Measurements from ENCODE around the gene CFAP251. TPM values are rescaled to one million over a fixed set of nuclear protein-coding genes. Genes with fewer than 3 reads are reported as not detected.

Gene CFAP251
- total and polyA plus RNA-seq, 4 donors, result 4.4 to 12.2 (median 8.2) TPM

GRCh38 chr12:122022393-122023338 is 104.3 kb downstream of the CFAP251 start:
- Histone ChIP-seq H3K9me3 (ENCODE audit: control insufficient read depth, insufficient read depth, low read length) (no peaks in the 10 kb centered on the region), H3K36me3 (ENCODE audit: control insufficient read depth, insufficient read depth, low read length) (no peaks in the 10 kb centered on the region), H3K4me1 (ENCODE audit: control insufficient read depth, insufficient read depth, low read length) (peaks cover 44% of the 10 kb centered on the region), H3K27ac (ENCODE audit: low read depth, low read length) (peak overlapping the region; percentile 94), H3K4me3 (ENCODE audit: low read depth, low read length) (peak overlapping the region; percentile 67), H3K27me3 (ENCODE audit: control insufficient read depth, insufficient read depth, low read length) (no peaks in the 10 kb centered on the region)
- WGBS (ENCODE audit: insufficient coverage), result under 1% methylated on average over 116 of the region's 124 CpGs
- peak in 2 of 6 donors; percentile 61 to 66 for DNase-seq (ENCODE audit: low read depth in 4 of 6, low spot score in 6 of 6)

- peak overlapping the region; percentile 67 for H3K4me3 ChIP-seq (ENCODE audit: low read depth, low read length)
- H3K27ac ChIP-seq (ENCODE audit: low read depth, low read length), result peak overlapping the region; percentile 94
- H3K4me1 ChIP-seq (ENCODE audit: control insufficient read depth, insufficient read depth, low read length), result peaks cover 52% of the 10 kb centered on the region
- no peaks in the 10 kb centered on the region for H3K9me3 ChIP-seq (ENCODE audit: control insufficient read depth, insufficient read depth, low read length)
- H3K36me3 ChIP-seq (ENCODE audit: control insufficient read depth, insufficient read depth, low read length), result no peaks in the 10 kb centered on the region
- no peaks in the 10 kb centered on the region for H3K27me3 ChIP-seq (ENCODE audit: control insufficient read depth, insufficient read depth, low read length)
- DNase-seq (ENCODE audit: low read depth in 4 of 6, low spot score in 6 of 6), result peak in 5 of 6 donors; percentile 68 to 91 (median 77)
- under 1% methylated on average over 43 of the region's 43 CpGs for whole genome bisulfite sequencing (ENCODE audit: insufficient coverage)
Observed at GRCh38 chr12:122023339-122024131, 105.1 kb downstream of the CFAP251 start.

GRCh38 chr12:122024132-122024785 is 105.9 kb downstream of the CFAP251 start:
- peak overlapping the region; percentile 94 for H3K27ac ChIP-seq (ENCODE audit: low read depth, low read length)
- no peaks in the 10 kb centered on the region for H3K27me3 ChIP-seq (ENCODE audit: control insufficient read depth, insufficient read depth, low read length)
- H3K36me3 ChIP-seq (ENCODE audit: control insufficient read depth, insufficient read depth, low read length), result peaks cover under 1% of the 10 kb centered on the region
- H3K4me3 ChIP-seq (ENCODE audit: low read depth, low read length), result peak overlapping the region; percentile 67
- WGBS (ENCODE audit: insufficient coverage), result 30% methylated on average over 7 of the region's 16 CpGs
- H3K4me1 ChIP-seq (ENCODE audit: control insufficient read depth, insufficient read depth, low read length), result peaks cover 59% of the 10 kb centered on the region
- no peak for DNase-seq (ENCODE audit: low read depth in 4 of 6, low spot score in 6 of 6)
- no peaks in the 10 kb centered on the region for H3K9me3 ChIP-seq (ENCODE audit: control insufficient read depth, insufficient read depth, low read length)

GRCh38 chr12:122026706-122027333 is 108.4 kb downstream of the CFAP251 start:
- Histone ChIP-seq H3K36me3 (ENCODE audit: control insufficient read depth, insufficient read depth, low read length) (peaks cover 19% of the 10 kb centered on the region), H3K27me3 (ENCODE audit: control insufficient read depth, insufficient read depth, low read length) (no peaks in the 10 kb centered on the region), H3K4me3 (ENCODE audit: low read depth, low read length) (no peak overlapping the region), H3K9me3 (ENCODE audit: control insufficient read depth, insufficient read depth, low read length) (no peaks in the 10 kb centered on the region), H3K27ac (ENCODE audit: low read depth, low read length) (no peak overlapping the region), H3K4me1 (ENCODE audit: control insufficient read depth, insufficient read depth, low read length) (peaks cover 68% of the 10 kb centered on the region)
- 97% methylated on average over 5 of the region's 7 CpGs for WGBS (ENCODE audit: insufficient coverage)
- no peak for DNase-seq (ENCODE audit: low read depth in 4 of 6, low spot score in 6 of 6)

GRCh38 chr12:122028165-122028904 is 109.9 kb downstream of the CFAP251 start:
- peak in 5 of 6 donors; percentile 55 to 84 (median 72) for DNase-seq (ENCODE audit: low read depth in 4 of 6, low spot score in 6 of 6)
- 30% methylated on average over 11 of the region's 12 CpGs for WGBS (ENCODE audit: insufficient coverage)
- Histone ChIP-seq H3K27ac (ENCODE audit: low read depth, low read length) (peak overlapping the region; percentile 75), H3K9me3 (ENCODE audit: control insufficient read depth, insufficient read depth, low read length) (no peaks in the 10 kb centered on the region), H3K4me3 (ENCODE audit: low read depth, low read length) (no peak overlapping the region), H3K27me3 (ENCODE audit: control insufficient read depth, insufficient read depth, low read length) (no peaks in the 10 kb centered on the region), H3K4me1 (ENCODE audit: control insufficient read depth, insufficient read depth, low read length) (peaks cover 72% of the 10 kb centered on the region), H3K36me3 (ENCODE audit: control insufficient read depth, insufficient read depth, low read length) (peaks cover 23% of the 10 kb centered on the region)

- WGBS (ENCODE audit: insufficient coverage), result 81% methylated on average over 22 of the region's 23 CpGs
- no peaks in the 10 kb centered on the region for H3K9me3 ChIP-seq (ENCODE audit: control insufficient read depth, insufficient read depth, low read length)
Observed at GRCh38 chr12:122028905-122029560, 110.6 kb downstream of the CFAP251 start.

GRCh38 chr12:122029620-122030423 is 111.4 kb downstream of the CFAP251 start:
- 82% methylated on average over 23 of the region's 28 CpGs for WGBS (ENCODE audit: insufficient coverage)
- Histone ChIP-seq H3K4me3 (ENCODE audit: low read depth, low read length) (no peak overlapping the region), H3K27me3 (ENCODE audit: control insufficient read depth, insufficient read depth, low read length) (no peaks in the 10 kb centered on the region), H3K36me3 (ENCODE audit: control insufficient read depth, insufficient read depth, low read length) (peaks cover 27% of the 10 kb centered on the region), H3K27ac (ENCODE audit: low read depth, low read length) (no peak overlapping the region), H3K4me1 (ENCODE audit: control insufficient read depth, insufficient read depth, low read length) (peaks cover 63% of the 10 kb centered on the region), H3K9me3 (ENCODE audit: control insufficient read depth, insufficient read depth, low read length) (no peaks in the 10 kb centered on the region)
- DNase-seq (ENCODE audit: low read depth in 4 of 6, low spot score in 6 of 6), result no peak

More at GRCh38 chr12:122028905-122029560, 110.6 kb downstream of the CFAP251 start:
- Histone ChIP-seq H3K27me3 (ENCODE audit: control insufficient read depth, insufficient read depth, low read length) (no peaks in the 10 kb centered on the region), H3K4me1 (ENCODE audit: control insufficient read depth, insufficient read depth, low read length) (peaks cover 65% of the 10 kb centered on the region), H3K4me3 (ENCODE audit: low read depth, low read length) (no peak overlapping the region), H3K27ac (ENCODE audit: low read depth, low read length) (peak overlapping the region; percentile 75), H3K36me3 (ENCODE audit: control insufficient read depth, insufficient read depth, low read length) (peaks cover 23% of the 10 kb centered on the region)
- DNase-seq (ENCODE audit: low read depth in 4 of 6, low spot score in 6 of 6), result no peak
